AG04449 (cell line): ENCODE data around the gene C5orf22.

Experiments used
- CTCF ChIA-PET: fragments of 350-600 bp; formaldehyde crosslinking; extraction: SDS; loops from one replicate; lab custom pipeline; 2021; ENCODE audit warnings: antibody characterized with exemption; lab: Yijun Ruan, JAX
- POLR2A ChIA-PET: fragments of 400-600, 350-600 bp; formaldehyde crosslinking; extraction: SDS; loops from one replicate; lab custom pipeline; 2020; ENCODE audit warnings: antibody characterized with exemption, inconsistent platforms; lab: Yijun Ruan, JAX
- DNase-seq: peaks from one replicate; pipeline ENCODE4 v3.0.0-alpha.2; 2010; ENCODE audit warnings: low read depth, low spot score
- H3K4me3 ChIP-seq: 2 replicates; pipeline ENCODE4 v1.5.1; 2011; ENCODE audit warnings: low read depth, mild to moderate bottlenecking, control low read depth, low read length
- CTCF ChIP-seq: IDR thresholded peaks from one replicate; pipeline ENCODE4 v1.5.1; 2011; ENCODE audit warnings: mild to moderate bottlenecking, moderate library complexity, low read length, control low read depth, inconsistent platforms; ENCODE audit not compliant: insufficient read depth; ENCODE audit errors: missing control alignments

Gene C5orf22

GRCh38 chr5:31496301-31496700 is 35.8 kb upstream of the C5orf22 start:
- H3K4me3 ChIP-seq, result no peak overlapping the region
- POLR2A ChIA-PET, result no interaction called here
- TF ChIP-seq CTCF, result no peak
- CTCF ChIA-PET, result no interaction called here
- no peak for DNase-seq

- POLR2A ChIA-PET, result no interaction called here
These were observed 35.2 kb upstream of the C5orf22 start for GRCh38 chr5:31496891-31497290.

GRCh38 chr5:31500256-31500655 is 31.8 kb upstream of the C5orf22 start:
- no peak for TF ChIP-seq CTCF
- ChIA-PET POLR2A (no interaction called here), CTCF (interaction anchor here (1.8 kb wide), 1 partner anchor 268 kb away, joined by 5 read pairs; no protein-coding TSS in a partner anchor)
- DNase-seq, result no peak
- no peak overlapping the region for H3K4me3 ChIP-seq

More at GRCh38 chr5:31496891-31497290, 35.2 kb upstream of the C5orf22 start:
- H3K4me3 ChIP-seq, result no peak overlapping the region
- CTCF ChIA-PET, result no interaction called here
- no peak for TF ChIP-seq CTCF
- no peak for DNase-seq

- no peak overlapping the region for H3K4me3 ChIP-seq
- POLR2A ChIA-PET, result no interaction called here
- CTCF ChIA-PET, result interaction anchor here (1.3 kb wide), 1 partner anchor 15 kb away, joined by 3 read pairs; no protein-coding TSS in a partner anchor
- no peak for TF ChIP-seq CTCF
- DNase-seq, result no peak
These were observed 29.6 kb upstream of the C5orf22 start for GRCh38 chr5:31502506-31502905.

- CTCF ChIA-PET, result no interaction called here
- POLR2A ChIA-PET, result no interaction called here
- H3K4me3 ChIP-seq, result no peak overlapping the region
- no peak for TF ChIP-seq CTCF
- no peak for DNase-seq
These were observed 27.6 kb upstream of the C5orf22 start for GRCh38 chr5:31504529-31504928.

GRCh38 chr5:31511305-31511704 is 20.8 kb upstream of the C5orf22 start:
- ChIA-PET POLR2A (no interaction called here), CTCF (no interaction called here)
- no peak for TF ChIP-seq CTCF
- no peak overlapping the region for H3K4me3 ChIP-seq
- DNase-seq, result no peak
